OCI-LY7 (cell line): Measurements from ENCODE around the gene SULT6B1. TPM values are rescaled to one million over a fixed set of nuclear protein-coding genes. Genes with fewer than 3 reads are reported as not detected.
A peak's percentile ranks its signal among the peaks of the same experiment; 100 is the strongest.
"Not testable (repeated sequence)": the region's sequence is repeated elsewhere in the genome, so short reads cannot be mapped to it uniquely, and the experiment has no call there.

ENCODE experiments used
- BruUV-seq: library from RNA; stranded (reverse); fragments of 400-500 nt; replicated peaks from 2 replicates; lab custom pipeline; 2021; lab: Mats Ljungman, UMichigan
- CTCF ChIA-PET: fragments of 300-600 bp; sonication (Branson Sonifier 250); formaldehyde crosslinking; loops from one replicate; lab custom pipeline; 2022; ENCODE audit warnings: antibody characterized with exemption; ENCODE audit not compliant: unreplicated experiment; lab: Charles Lee
- POLR2A ChIA-PET: fragments of 300-600 bp; sonication (Branson Sonifier 250); formaldehyde crosslinking; loops from one replicate; lab custom pipeline; 2022; ENCODE audit warnings: antibody characterized with exemption; lab: Charles Lee
- DNase-seq: peaks from one replicate; pipeline ENCODE4 v3.0.0-alpha.2; 2015; ENCODE audit warnings: low spot score
- H2AFZ ChIP-seq: fragments of 200-600 bp; sonication (generic), shearing (Covaris generic); 2 replicates; pipeline ENCODE4 v1.6.1; 2014; ENCODE audit warnings: mild to moderate bottlenecking, antibody characterized with exemption, low read length, moderate library complexity
- H3K27ac ChIP-seq: fragments of 200-600 bp; sonication (generic); 2 replicates; pipeline ENCODE4 v1.5.1; 2014; ENCODE audit warnings: mixed run types, low read depth, mild to moderate bottlenecking, moderate library complexity, low read length, inconsistent platforms; ENCODE audit not compliant: poor library complexity, severe bottlenecking
- H3K36me3 ChIP-seq: fragments of 200-600 bp; sonication (generic); 2 replicates; pipeline ENCODE4 v1.6.1; 2014; ENCODE audit warnings: mild to moderate bottlenecking, antibody characterized with exemption, low read length, moderate library complexity, mixed read lengths; ENCODE audit not compliant: insufficient read depth
- H3K4me1 ChIP-seq: fragments of 200-600 bp; sonication (generic); 2 replicates; pipeline ENCODE4 v1.5.1; 2014; ENCODE audit warnings: mild to moderate bottlenecking, low read length; ENCODE audit not compliant: insufficient read depth, poor library complexity, severe bottlenecking
- H3K4me2 ChIP-seq: fragments of 200-600 bp; sonication (generic); 2 replicates; pipeline ENCODE4 v1.6.1; 2014; ENCODE audit warnings: mild to moderate bottlenecking, low read length
- H3K4me3 ChIP-seq: fragments of 200-600 bp; sonication (generic); 2 replicates; pipeline ENCODE4 v1.5.1; 2014; ENCODE audit warnings: mild to moderate bottlenecking, low read depth, low read length; ENCODE audit not compliant: poor library complexity, severe bottlenecking
- H3K79me2 ChIP-seq: fragments of 200-600 bp; sonication (generic); 2 replicates; pipeline ENCODE4 v1.6.1; 2016; ENCODE audit warnings: low read depth, mild to moderate bottlenecking, low read length, moderate library complexity, mixed read lengths; ENCODE audit not compliant: insufficient read depth
- H3K9me2 ChIP-seq: fragments of 200-600 bp; sonication (generic); 2 replicates; pipeline ENCODE4 v1.6.1; 2016; ENCODE audit warnings: mild to moderate bottlenecking, low read length, mixed read lengths; ENCODE audit not compliant: insufficient read depth
- H3K9me3 ChIP-seq: fragments of 200-600 bp; sonication (generic); 2 replicates; pipeline ENCODE4 v1.6.1; 2014; ENCODE audit warnings: mild to moderate bottlenecking, mixed run types, low read length, mixed read lengths
- H4K20me1 ChIP-seq: fragments of 200-600 bp; sonication (generic); 2 replicates; pipeline ENCODE4 v1.6.1; 2014; ENCODE audit warnings: mild to moderate bottlenecking, antibody characterized with exemption, low read length, moderate library complexity, mixed read lengths; ENCODE audit not compliant: insufficient read depth
- EZH2phosphoT487 ChIP-seq: fragments of 200-600 bp; sonication (generic); IDR thresholded peaks from 2 replicates; pipeline ENCODE4 v1.6.1; 2018; ENCODE audit warnings: low read depth, borderline replicate concordance, mild to moderate bottlenecking, mixed run types, antibody characterized with exemption, low read length, moderate library complexity, mixed read lengths
- intact Hi-C: fragments of 100-400 bp; cut with micrococcal nuclease; formaldehyde crosslinking; loops from one replicate; pipeline ENCODE4 v1.10.0; 2022; ENCODE audit not compliant: unreplicated experiment
- total RNA-seq, 2 experiments: library from RNA; depleted of rRNA in 1 of 2; stranded (reverse); fragments of >200 nt in 1 of 2; shearing (Covaris generic) in 1 of 2; gene quantifications; 2 replicates each; pipeline ENCODE4 v1.2.3, GENCODE V29; 2014 to 2022
- TF ChIP-seq, protein P1 (sequence below): fragments of 200-600 bp; sonication (generic); conservative IDR thresholded peaks from 2 replicates; pipeline ENCODE4 v1.5.1; 2014; ENCODE audit warnings: mild to moderate bottlenecking, antibody characterized with exemption, low read length, moderate library complexity, mixed read lengths

The SULT6B1 gene
- total RNA-seq, 2 experiments from 2014 or later: not detected

DNA sequence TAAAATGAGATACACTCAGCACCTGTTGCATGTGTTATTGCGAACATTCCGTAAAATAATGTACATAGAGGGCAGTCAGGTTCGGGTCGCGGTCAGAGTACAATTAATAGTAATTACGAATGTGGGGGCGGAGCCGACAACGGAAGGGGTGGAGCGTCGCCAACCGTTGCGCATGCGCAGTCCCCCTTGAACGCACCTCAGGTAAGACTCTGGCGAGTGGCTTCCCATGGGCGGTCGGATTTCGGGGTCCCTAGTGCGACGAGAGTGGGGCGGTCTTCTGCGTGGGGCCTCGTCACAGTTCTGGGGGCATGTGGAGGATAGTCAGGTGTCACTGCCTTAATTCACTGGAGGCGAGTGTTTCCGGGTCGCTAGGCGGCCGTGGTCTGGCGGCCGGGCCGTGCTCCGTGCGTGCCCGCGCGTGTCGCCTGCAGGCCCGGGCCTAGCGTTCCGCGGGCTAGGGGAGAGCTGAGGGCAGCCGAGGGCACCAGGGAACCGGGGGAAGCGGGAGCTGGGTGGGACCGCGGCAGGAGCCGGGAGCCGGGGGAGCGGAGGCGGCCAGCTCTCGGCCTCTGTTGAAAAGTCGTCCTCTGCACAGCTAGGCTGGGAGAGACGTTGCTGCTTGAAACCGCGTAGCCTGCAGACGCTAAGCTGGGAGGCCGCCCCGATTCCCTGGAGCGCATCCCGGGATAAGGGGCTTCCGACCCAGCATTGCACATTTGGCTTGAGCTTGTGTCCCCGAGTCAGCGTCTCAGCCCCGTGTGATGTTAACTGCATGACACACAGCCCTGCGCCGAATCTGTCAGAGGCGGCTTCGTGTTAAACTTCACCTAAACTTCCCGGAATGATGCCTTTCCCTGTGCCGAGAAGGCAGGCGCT lies 8.1 kb upstream of the SULT6B1 start, which contains the start of gene CEBPZOS:
Gene CEBPZOS (plus strand): TSS at position 177 of the 876 bp plus-strand sequence. CDS start 3,209 bp downstream, outside the sequence.
- H3K79me2 ChIP-seq: peaks cover 47% of the 10 kb centered on the region

DNA sequence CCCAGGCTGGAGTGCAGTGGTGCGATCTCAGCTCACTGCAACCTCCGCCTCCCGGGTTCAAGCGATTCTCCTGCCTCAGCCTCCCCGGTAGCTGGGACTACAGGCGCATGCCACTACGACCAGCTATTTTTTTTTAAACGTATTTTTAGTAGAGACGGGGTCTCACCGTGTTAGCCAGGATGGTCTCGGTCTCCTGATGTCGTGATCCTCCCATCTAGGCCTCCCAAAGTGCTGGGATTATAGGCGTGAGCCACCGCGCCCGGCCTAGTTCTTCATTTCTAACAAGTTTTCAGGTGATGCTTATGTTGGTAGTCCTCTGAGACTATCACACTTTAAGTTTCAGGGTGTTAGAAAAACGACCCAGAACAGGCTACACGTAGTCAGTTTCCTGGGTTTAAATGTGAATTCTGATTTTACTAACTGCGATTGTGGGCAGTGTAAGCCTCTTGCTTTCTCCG lies 7.4 kb upstream of the SULT6B1 start:
- intact Hi-C loops: loop anchor here (2.0 to 5.0 kb wide), 3 partner anchors 35 to 229 kb away; partner anchors contain the start of genes CEBPZ, NDUFAF7, PRKD3 and STRN
- not testable (repeated sequence) for BruUV-seq
- H3K4me3 ChIP-seq: peak overlapping the region; percentile 79

More for the DNA sequence above, 8.1 kb upstream of the SULT6B1 start, which contains the start of gene CEBPZOS:
- H3K4me3 ChIP-seq: peak within 1 kb of the TSS; percentile 79
- H3K9me2 ChIP-seq: no peaks in the 10 kb centered on the region
- CTCF ChIA-PET: interaction anchor here (0.6 kb wide), 1 partner anchor 101 kb away, joined by 4 read pairs; no protein-coding TSS in a partner anchor
- DNase-seq: peak; percentile 88
- peak within 1 kb of the TSS; percentile 86 for H2AFZ ChIP-seq
- H4K20me1 ChIP-seq: no peaks in the 10 kb centered on the region
- intact Hi-C loops: loop anchor here (2.0 to 5.0 kb wide), 3 partner anchors 34 to 229 kb away; partner anchors contain the start of genes CEBPZ, NDUFAF7, PRKD3 and STRN
- peaks cover 5% of the 10 kb centered on the region; the same call in 1 of the 2 replicates for H3K9me3 ChIP-seq
- TF ChIP-seq, protein P1, sequence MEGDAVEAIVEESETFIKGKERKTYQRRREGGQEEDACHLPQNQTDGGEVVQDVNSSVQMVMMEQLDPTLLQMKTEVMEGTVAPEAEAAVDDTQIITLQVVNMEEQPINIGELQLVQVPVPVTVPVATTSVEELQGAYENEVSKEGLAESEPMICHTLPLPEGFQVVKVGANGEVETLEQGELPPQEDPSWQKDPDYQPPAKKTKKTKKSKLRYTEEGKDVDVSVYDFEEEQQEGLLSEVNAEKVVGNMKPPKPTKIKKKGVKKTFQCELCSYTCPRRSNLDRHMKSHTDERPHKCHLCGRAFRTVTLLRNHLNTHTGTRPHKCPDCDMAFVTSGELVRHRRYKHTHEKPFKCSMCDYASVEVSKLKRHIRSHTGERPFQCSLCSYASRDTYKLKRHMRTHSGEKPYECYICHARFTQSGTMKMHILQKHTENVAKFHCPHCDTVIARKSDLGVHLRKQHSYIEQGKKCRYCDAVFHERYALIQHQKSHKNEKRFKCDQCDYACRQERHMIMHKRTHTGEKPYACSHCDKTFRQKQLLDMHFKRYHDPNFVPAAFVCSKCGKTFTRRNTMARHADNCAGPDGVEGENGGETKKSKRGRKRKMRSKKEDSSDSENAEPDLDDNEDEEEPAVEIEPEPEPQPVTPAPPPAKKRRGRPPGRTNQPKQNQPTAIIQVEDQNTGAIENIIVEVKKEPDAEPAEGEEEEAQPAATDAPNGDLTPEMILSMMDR: peak; percentile 33; the same call in 1 of the 2 replicates
- TF ChIP-seq EZH2phosphoT487: no peak
- peak within 1 kb of the TSS; percentile 56 for H3K27ac ChIP-seq
- POLR2A ChIA-PET: interaction anchor here (0.7 to 1.9 kb wide), 7 partner anchors 10 to 229 kb away, joined by 3 to 6 read pairs (median 3); partner anchors contain the start of gene STRN
- BruUV-seq: no TSS peak
- H3K36me3 ChIP-seq: peaks cover 24% of the 10 kb centered on the region
- H3K4me1 ChIP-seq: peaks cover 23% of the 10 kb centered on the region
- H3K4me2 ChIP-seq: peak within 1 kb of the TSS; percentile 91

GRCh38 chr2:37192551-37192950 lies 4.1 kb upstream of the SULT6B1 start:
- H3K4me1 ChIP-seq: peaks cover 9% of the 10 kb centered on the region
- ChIA-PET POLR2A (interaction anchor here (0.6 to 0.7 kb wide), 2 partner anchors 20 to 106 kb away, joined by 4 to 5 read pairs; no protein-coding TSS in a partner anchor), CTCF (no interaction called here)
- peaks cover 10% of the 10 kb centered on the region for H3K79me2 ChIP-seq
- intact Hi-C loops: no loop called here
- no peak overlapping the region for H3K27ac ChIP-seq
- no peaks in the 10 kb centered on the region for H4K20me1 ChIP-seq
- no peak for TF ChIP-seq EZH2phosphoT487
- TF ChIP-seq, protein P1: no peak
- no peaks in the 10 kb centered on the region for H3K9me2 ChIP-seq
- DNase-seq: no peak
- H3K4me3 ChIP-seq: no peak overlapping the region
- no peak overlapping the region for H3K4me2 ChIP-seq
- no peak overlapping the region for H2AFZ ChIP-seq
- H3K9me3 ChIP-seq: peaks cover 5% of the 10 kb centered on the region; the same call in 1 of the 2 replicates
- H3K36me3 ChIP-seq: no peaks in the 10 kb centered on the region
- BruUV-seq: no TSS peak

More for the DNA sequence above, 7.4 kb upstream of the SULT6B1 start:
- peak overlapping the region; percentile 86 for H2AFZ ChIP-seq
- H3K9me3 ChIP-seq, DNase-seq, H4K20me1 ChIP-seq, CTCF ChIA-PET, H3K9me2 ChIP-seq: not testable (repeated sequence)
- peaks cover 23% of the 10 kb centered on the region for H3K4me1 ChIP-seq
- peak overlapping the region; percentile 91 for H3K4me2 ChIP-seq
- peak overlapping the region; percentile 56 for H3K27ac ChIP-seq
- POLR2A ChIA-PET: interaction anchor here (1.1 to 1.3 kb wide), 2 partner anchors 9 to 16 kb away, joined by 5 read pairs; no protein-coding TSS in a partner anchor
- peaks cover 41% of the 10 kb centered on the region for H3K79me2 ChIP-seq
- H3K36me3 ChIP-seq: peaks cover 18% of the 10 kb centered on the region
